GM23338 (cell line): ENCODE results near the gene WNT5A. TPM values are rescaled to one million over a fixed set of nuclear protein-coding genes. Genes with fewer than 3 reads are reported as not detected.

Source experiments
- ATAC-seq: fragments of 200-7000 bp; cut with Tn5 transposase; 3 replicates; pipeline ENCODE4 v1.9.1; 2020
- DNase-seq: peaks from one replicate; pipeline ENCODE4 v3.0.0-alpha.2; 2015; ENCODE audit warnings: low spot score
- H2AFZ ChIP-seq: fragments of 200-600 bp; sonication (generic); 2 replicates; pipeline ENCODE4 v1.8.0; 2016; ENCODE audit warnings: antibody characterized with exemption, mild to moderate bottlenecking, moderate library complexity
- H3F3A ChIP-seq: fragments of 200-600 bp; sonication (generic); replicated peaks from 2 replicates; pipeline ENCODE4 v1.8.0; 2017; ENCODE audit warnings: antibody characterized with exemption, mixed run types, low read depth
- H3K27ac ChIP-seq: fragments of 200-600 bp; sonication (generic); 2 replicates; pipeline ENCODE4 v1.6.1; 2016; ENCODE audit warnings: low read depth
- H3K27me3 ChIP-seq: fragments of 200-600 bp; sonication (generic); 2 replicates; pipeline ENCODE4 v1.8.0; 2016; ENCODE audit warnings: mild to moderate bottlenecking, mixed run types, moderate library complexity; ENCODE audit not compliant: insufficient read depth
- H3K36me3 ChIP-seq: fragments of 200-600 bp; sonication (generic); 2 replicates; pipeline ENCODE4 v1.8.0; 2016; ENCODE audit warnings: mild to moderate bottlenecking; ENCODE audit not compliant: insufficient read depth
- H3K4me1 ChIP-seq: fragments of 200-600 bp; sonication (generic); 2 replicates; pipeline ENCODE4 v1.8.0; 2016; ENCODE audit warnings: mild to moderate bottlenecking, moderate library complexity; ENCODE audit not compliant: insufficient read depth
- H3K4me2 ChIP-seq: fragments of 200-600 bp; sonication (generic); 2 replicates; pipeline ENCODE4 v1.7.1; 2017; ENCODE audit warnings: mixed run types
- H3K4me3 ChIP-seq: fragments of 200-600 bp; sonication (generic); 2 replicates; pipeline ENCODE4 v1.6.1; 2016; ENCODE audit warnings: mixed run types
- H3K79me2 ChIP-seq: fragments of 200-600 bp; sonication (generic); replicated peaks from 2 replicates; pipeline ENCODE4 v1.8.0; 2017; ENCODE audit warnings: mild to moderate bottlenecking; ENCODE audit not compliant: insufficient read depth
- H3K9me2 ChIP-seq: fragments of 200-600 bp; sonication (generic); 2 replicates; pipeline ENCODE4 v1.8.0; 2017; ENCODE audit not compliant: insufficient read depth
- H4K20me1 ChIP-seq: fragments of 200-600 bp; sonication (generic); replicated peaks from 2 replicates; pipeline ENCODE4 v1.8.0; 2017; ENCODE audit warnings: mild to moderate bottlenecking; ENCODE audit not compliant: insufficient read depth
- H3K27ac Mint-ChIP-seq: 2 replicates; pipeline ENCODE4 v1.8.0; 2020; ENCODE audit warnings: inconsistent platforms, mild to moderate bottlenecking, moderate library complexity, mixed read lengths
- H3K27me3 Mint-ChIP-seq: 3 replicates; pipeline ENCODE4 v1.8.0; 2022; ENCODE audit warnings: low read depth, mild to moderate bottlenecking, moderate library complexity, mixed read lengths, inconsistent platforms; ENCODE audit not compliant: insufficient read depth, poor library complexity
- H3K36me3 Mint-ChIP-seq: 3 replicates; pipeline ENCODE4 v1.8.0; 2021; ENCODE audit warnings: low read depth, mild to moderate bottlenecking, inconsistent platforms, moderate library complexity, mixed read lengths
- H3K4me1 Mint-ChIP-seq: 3 replicates; pipeline ENCODE4 v1.8.0; 2020; ENCODE audit warnings: mild to moderate bottlenecking, inconsistent platforms, mixed read lengths
- H3K4me3 Mint-ChIP-seq: 3 replicates; pipeline ENCODE4 v1.8.0; 2021; ENCODE audit warnings: moderate library complexity, mild to moderate bottlenecking, inconsistent platforms, mixed read lengths
- H3K9me3 Mint-ChIP-seq: 3 replicates; pipeline ENCODE4 v1.8.0; 2020; ENCODE audit warnings: moderate library complexity, mild to moderate bottlenecking, inconsistent platforms, mixed read lengths
- CREB1 ChIP-seq: fragments of 250-450 bp; sonication (Bioruptor Pico); IDR thresholded peaks from 2 replicates; pipeline ENCODE4 v1.5.0; 2020; ENCODE audit warnings: low read depth, mild to moderate bottlenecking, moderate library complexity
- EZH2 ChIP-seq: fragments of 200-600 bp; sonication (generic); IDR thresholded peaks from one replicate; pipeline ENCODE4 v1.8.0; 2017; ENCODE audit warnings: antibody characterized with exemption, mild to moderate bottlenecking, low read depth; ENCODE audit not compliant: unreplicated experiment
- EZH2phosphoT487 ChIP-seq: fragments of 200-600 bp; sonication (generic); IDR thresholded peaks from one replicate; pipeline ENCODE4 v1.8.1; 2018; ENCODE audit warnings: antibody characterized with exemption; ENCODE audit not compliant: unreplicated experiment
- JUNB ChIP-seq: IDR thresholded peaks from one replicate; pipeline ENCODE4 v1.6.1; 2016; ENCODE audit warnings: antibody characterized with exemption; ENCODE audit not compliant: unreplicated experiment
- NANOG ChIP-seq: IDR thresholded peaks from 2 replicates; pipeline ENCODE4 v1.6.1; 2016; ENCODE audit warnings: antibody characterized with exemption, borderline replicate concordance
- POLR2AphosphoS5 ChIP-seq: IDR thresholded peaks from 2 replicates; pipeline ENCODE4 v1.6.1; 2016; ENCODE audit warnings: antibody characterized with exemption, low read depth
- STAT1 ChIP-seq: IDR thresholded peaks from one replicate; pipeline ENCODE4 v1.6.1; 2016; ENCODE audit warnings: antibody characterized with exemption; ENCODE audit not compliant: unreplicated experiment
- ZNF114 ChIP-seq: fragments of 250-450 bp; sonication (Bioruptor Pico); IDR thresholded peaks from 2 replicates; pipeline ENCODE4 v1.5.0; 2020; ENCODE audit warnings: mild to moderate bottlenecking, moderate library complexity
- ZNF331 ChIP-seq: fragments of 250-450 bp; sonication (Bioruptor Pico); IDR thresholded peaks from 2 replicates; pipeline ENCODE4 v1.5.0; 2020; ENCODE audit warnings: low read depth, mild to moderate bottlenecking, moderate library complexity
- ZNF462 ChIP-seq: fragments of 250-450 bp; sonication (Bioruptor Pico); IDR thresholded peaks from 2 replicates; pipeline ENCODE4 v1.5.0; 2020; ENCODE audit warnings: mild to moderate bottlenecking, moderate library complexity
- polyA plus RNA-seq: library from polyadenylated mRNA; unstranded; fragments of >200 nt; fragmentation: Nextera tagmentation; extraction: Ambion mirVana; gene quantifications from 2 replicates; pipeline ENCODE4 v1.2.1, GENCODE V29; 2016
- total RNA-seq: library from RNA; depleted of rRNA; stranded (reverse); fragments of >200 nt; shearing (Covaris generic); gene quantifications from 2 replicates; pipeline ENCODE4 v1.2.3, GENCODE V29; 2014
- TF ChIP-seq, protein P1 (sequence below), 2 experiments: fragments of 200-600 bp in 1 of 2; sonication (generic) in 1 of 2; conservative IDR thresholded peaks; 2 replicates each; pipeline versions ENCODE4 v1.5.1 to v1.6.1; 2016 to 2017; ENCODE audit warnings: antibody characterized with exemption in 2 of 2, low read depth in 2 of 2, mild to moderate bottlenecking in 2 of 2, moderate library complexity in 1 of 2
- TF ChIP-seq, protein P2 (sequence below): IDR thresholded peaks from one replicate; pipeline ENCODE4 v1.6.1; 2018; ENCODE audit warnings: antibody characterized with exemption; ENCODE audit not compliant: unreplicated experiment

The WNT5A gene
- total and polyA plus RNA-seq, 2 experiments from 2014 or later, result 0.53 to 4.0 TPM

DNA sequence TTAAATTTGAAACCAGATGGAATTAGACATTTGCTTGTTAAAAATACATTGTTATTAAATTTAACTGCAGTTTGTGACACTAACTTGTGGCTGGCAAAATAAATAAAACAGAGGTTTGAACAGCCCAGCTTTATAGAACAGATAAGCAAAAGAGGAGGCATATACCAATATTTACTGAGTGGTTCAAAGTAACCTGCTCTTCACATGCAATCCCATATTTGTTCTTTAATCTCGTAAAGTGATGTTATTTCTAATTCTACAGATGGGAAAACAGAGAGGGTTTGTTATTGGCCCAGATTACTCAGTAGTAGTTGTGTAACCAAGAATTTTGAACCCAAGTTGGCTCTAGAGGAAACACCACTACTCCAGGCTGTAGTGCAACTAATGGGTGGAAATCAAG, 37.6 kb downstream of the WNT5A start (continued):
- TF ChIP-seq EZH2 (no peak), CREB1 (CRISPR knock-in tag) (no peak), EZH2phosphoT487 (no peak), ZNF114 (no peak), POLR2AphosphoS5 (no peak), NANOG (no peak)
- TF ChIP-seq, protein P1, sequence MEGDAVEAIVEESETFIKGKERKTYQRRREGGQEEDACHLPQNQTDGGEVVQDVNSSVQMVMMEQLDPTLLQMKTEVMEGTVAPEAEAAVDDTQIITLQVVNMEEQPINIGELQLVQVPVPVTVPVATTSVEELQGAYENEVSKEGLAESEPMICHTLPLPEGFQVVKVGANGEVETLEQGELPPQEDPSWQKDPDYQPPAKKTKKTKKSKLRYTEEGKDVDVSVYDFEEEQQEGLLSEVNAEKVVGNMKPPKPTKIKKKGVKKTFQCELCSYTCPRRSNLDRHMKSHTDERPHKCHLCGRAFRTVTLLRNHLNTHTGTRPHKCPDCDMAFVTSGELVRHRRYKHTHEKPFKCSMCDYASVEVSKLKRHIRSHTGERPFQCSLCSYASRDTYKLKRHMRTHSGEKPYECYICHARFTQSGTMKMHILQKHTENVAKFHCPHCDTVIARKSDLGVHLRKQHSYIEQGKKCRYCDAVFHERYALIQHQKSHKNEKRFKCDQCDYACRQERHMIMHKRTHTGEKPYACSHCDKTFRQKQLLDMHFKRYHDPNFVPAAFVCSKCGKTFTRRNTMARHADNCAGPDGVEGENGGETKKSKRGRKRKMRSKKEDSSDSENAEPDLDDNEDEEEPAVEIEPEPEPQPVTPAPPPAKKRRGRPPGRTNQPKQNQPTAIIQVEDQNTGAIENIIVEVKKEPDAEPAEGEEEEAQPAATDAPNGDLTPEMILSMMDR (conservative IDR thresholded peaks at IDR 0.05; ENCODE audit: low read depth in 2 of 2), result no peak
- TF ChIP-seq, protein P2, sequence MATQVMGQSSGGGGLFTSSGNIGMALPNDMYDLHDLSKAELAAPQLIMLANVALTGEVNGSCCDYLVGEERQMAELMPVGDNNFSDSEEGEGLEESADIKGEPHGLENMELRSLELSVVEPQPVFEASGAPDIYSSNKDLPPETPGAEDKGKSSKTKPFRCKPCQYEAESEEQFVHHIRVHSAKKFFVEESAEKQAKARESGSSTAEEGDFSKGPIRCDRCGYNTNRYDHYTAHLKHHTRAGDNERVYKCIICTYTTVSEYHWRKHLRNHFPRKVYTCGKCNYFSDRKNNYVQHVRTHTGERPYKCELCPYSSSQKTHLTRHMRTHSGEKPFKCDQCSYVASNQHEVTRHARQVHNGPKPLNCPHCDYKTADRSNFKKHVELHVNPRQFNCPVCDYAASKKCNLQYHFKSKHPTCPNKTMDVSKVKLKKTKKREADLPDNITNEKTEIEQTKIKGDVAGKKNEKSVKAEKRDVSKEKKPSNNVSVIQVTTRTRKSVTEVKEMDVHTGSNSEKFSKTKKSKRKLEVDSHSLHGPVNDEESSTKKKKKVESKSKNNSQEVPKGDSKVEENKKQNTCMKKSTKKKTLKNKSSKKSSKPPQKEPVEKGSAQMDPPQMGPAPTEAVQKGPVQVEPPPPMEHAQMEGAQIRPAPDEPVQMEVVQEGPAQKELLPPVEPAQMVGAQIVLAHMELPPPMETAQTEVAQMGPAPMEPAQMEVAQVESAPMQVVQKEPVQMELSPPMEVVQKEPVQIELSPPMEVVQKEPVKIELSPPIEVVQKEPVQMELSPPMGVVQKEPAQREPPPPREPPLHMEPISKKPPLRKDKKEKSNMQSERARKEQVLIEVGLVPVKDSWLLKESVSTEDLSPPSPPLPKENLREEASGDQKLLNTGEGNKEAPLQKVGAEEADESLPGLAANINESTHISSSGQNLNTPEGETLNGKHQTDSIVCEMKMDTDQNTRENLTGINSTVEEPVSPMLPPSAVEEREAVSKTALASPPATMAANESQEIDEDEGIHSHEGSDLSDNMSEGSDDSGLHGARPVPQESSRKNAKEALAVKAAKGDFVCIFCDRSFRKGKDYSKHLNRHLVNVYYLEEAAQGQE, result no peak

- Histone ChIP-seq H3K27ac (no peak overlapping the region), H3K9me2 (no peaks in the 10 kb centered on the region), H3K27me3 (no peaks in the 10 kb centered on the region), H3K36me3 (no peaks in the 10 kb centered on the region), H3K79me2 (no peaks in the 10 kb centered on the region), H3F3A (no peaks in the 10 kb centered on the region), H4K20me1 (no peaks in the 10 kb centered on the region), H2AFZ (no peak overlapping the region), H3K4me2 (no peak overlapping the region), H3K4me1 (no peaks in the 10 kb centered on the region), H3K4me3 (no peak overlapping the region)
- no peaks in the 10 kb centered on the region for H3K4me1 Mint-ChIP-seq
- H3K36me3 Mint-ChIP-seq, result no peaks in the 10 kb centered on the region
- H3K4me3 Mint-ChIP-seq, result no peak overlapping the region
- peaks cover 10% of the 10 kb centered on the region for H3K27me3 Mint-ChIP-seq
- no peak overlapping the region for H3K27ac Mint-ChIP-seq
- DNase-seq, result no peak
- ATAC-seq, result no peak
- TF ChIP-seq STAT1 (no peak), CREB1 (CRISPR knock-in tag) (no peak), ZNF331 (CRISPR knock-in tag) (no peak), ZNF114 (no peak), ZNF462 (no peak), JUNB (no peak), EZH2 (no peak), NANOG (no peak)
- TF ChIP-seq, protein P1 (conservative IDR thresholded peaks at IDR 0.05; ENCODE audit: low read depth in 2 of 2), result no peak
- no peaks in the 10 kb centered on the region for H3K9me3 Mint-ChIP-seq
These were observed 40.3 kb downstream of the WNT5A start for GRCh38 chr3:55446850-55447249.
